ENCODE data around the gene CNKSR1.

DNA sequence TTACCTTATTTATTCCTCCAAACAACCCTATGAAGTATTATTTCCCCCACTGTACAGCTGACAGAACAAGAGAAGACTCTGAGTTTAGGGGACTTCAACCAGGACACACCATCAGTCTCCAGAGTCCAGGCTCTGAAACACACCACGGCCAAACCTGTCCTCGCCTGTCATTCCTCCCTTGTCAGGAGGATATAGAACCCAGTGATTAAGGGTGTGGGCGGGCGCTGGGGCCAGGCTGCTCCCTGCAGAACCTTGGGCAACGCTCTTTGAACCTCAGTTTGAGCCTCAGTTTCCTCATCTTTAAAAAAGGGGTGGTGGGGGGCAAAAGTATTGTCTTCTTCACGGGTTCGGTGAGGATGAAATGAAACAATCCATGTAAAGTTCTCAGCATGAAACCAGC, 47.3 kb downstream of the CNKSR1 start:
- TF ChIP-seq, protein P1, sequence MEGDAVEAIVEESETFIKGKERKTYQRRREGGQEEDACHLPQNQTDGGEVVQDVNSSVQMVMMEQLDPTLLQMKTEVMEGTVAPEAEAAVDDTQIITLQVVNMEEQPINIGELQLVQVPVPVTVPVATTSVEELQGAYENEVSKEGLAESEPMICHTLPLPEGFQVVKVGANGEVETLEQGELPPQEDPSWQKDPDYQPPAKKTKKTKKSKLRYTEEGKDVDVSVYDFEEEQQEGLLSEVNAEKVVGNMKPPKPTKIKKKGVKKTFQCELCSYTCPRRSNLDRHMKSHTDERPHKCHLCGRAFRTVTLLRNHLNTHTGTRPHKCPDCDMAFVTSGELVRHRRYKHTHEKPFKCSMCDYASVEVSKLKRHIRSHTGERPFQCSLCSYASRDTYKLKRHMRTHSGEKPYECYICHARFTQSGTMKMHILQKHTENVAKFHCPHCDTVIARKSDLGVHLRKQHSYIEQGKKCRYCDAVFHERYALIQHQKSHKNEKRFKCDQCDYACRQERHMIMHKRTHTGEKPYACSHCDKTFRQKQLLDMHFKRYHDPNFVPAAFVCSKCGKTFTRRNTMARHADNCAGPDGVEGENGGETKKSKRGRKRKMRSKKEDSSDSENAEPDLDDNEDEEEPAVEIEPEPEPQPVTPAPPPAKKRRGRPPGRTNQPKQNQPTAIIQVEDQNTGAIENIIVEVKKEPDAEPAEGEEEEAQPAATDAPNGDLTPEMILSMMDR (IDR thresholded peaks at IDR 0.05) = no peak
- no peak for TF ChIP-seq POLR2A (IDR thresholded peaks at IDR 0.05)
